OCI-LY7 (cell line): ENCODE results near the gene ARMC9.

Experiments
- CTCF ChIP-seq: fragments of 200-600 bp; sonication (generic); conservative IDR thresholded peaks from 2 replicates; pipeline ENCODE4 v1.5.1; 2014; ENCODE audit warnings: mild to moderate bottlenecking, antibody characterized with exemption, low read length, moderate library complexity, mixed read lengths
- EZH2phosphoT487 ChIP-seq: fragments of 200-600 bp; sonication (generic); IDR thresholded peaks from 2 replicates; pipeline ENCODE4 v1.6.1; 2018; ENCODE audit warnings: low read depth, borderline replicate concordance, mild to moderate bottlenecking, mixed run types, antibody characterized with exemption, low read length, moderate library complexity, mixed read lengths

- no peak for TF ChIP-seq EZH2phosphoT487
- no peak for TF ChIP-seq CTCF
Measured at GRCh38 chr2:231199219-231199618, 788 bp downstream of the ARMC9 start.
